ENCODE data around the gene CHD5.

CHD5 gene

GRCh38 chr1:6052543-6053205 is 127.4 kb downstream of the CHD5 start:
- DNase-seq, result peak; percentile 51
